HG02763 (cell line): Measurements from ENCODE around the gene EPHB1.

Experiments
- ATAC-seq: cut with Tn5 transposase; IDR thresholded peaks from one replicate; pipeline ENCODE4 v1.9.1; 2021; ENCODE audit warnings: mild to moderate bottlenecking, moderate library complexity; ENCODE audit not compliant: unreplicated experiment

The EPHB1 gene

GRCh38 chr3:134794950-134795745, at the start of gene EPHB1:
TSS of gene EPHB1 (plus strand) at chr3:134795260.
- ATAC-seq: peak; percentile 78

GRCh38 chr3:134748698-134749097, 46.4 kb upstream of the EPHB1 start:
- no peak for ATAC-seq

- no peak for ATAC-seq
These were observed 45.9 kb upstream of the EPHB1 start for GRCh38 chr3:134749174-134749573.

GRCh38 chr3:134749802-134750553, 45.1 kb upstream of the EPHB1 start:
- no peak for ATAC-seq

- no peak for ATAC-seq
These were observed 43.2 kb upstream of the EPHB1 start for GRCh38 chr3:134751831-134752230.

GRCh38 chr3:134752761-134753461, 42.1 kb upstream of the EPHB1 start:
- no peak for ATAC-seq

GRCh38 chr3:134753999-134754742, 40.9 kb upstream of the EPHB1 start:
- no peak for ATAC-seq

- ATAC-seq: no peak
These were observed 40.1 kb upstream of the EPHB1 start for GRCh38 chr3:134754768-134755559.

GRCh38 chr3:134755821-134756220, 39.2 kb upstream of the EPHB1 start:
- ATAC-seq: no peak

- ATAC-seq: no peak
These were observed 37.5 kb upstream of the EPHB1 start for GRCh38 chr3:134757549-134758069.

GRCh38 chr3:134761213-134761612, 33.8 kb upstream of the EPHB1 start:
- no peak for ATAC-seq

- no peak for ATAC-seq
These were observed 33.0 kb upstream of the EPHB1 start for GRCh38 chr3:134762016-134762415.

GRCh38 chr3:134765468-134765867, 29.6 kb upstream of the EPHB1 start:
- ATAC-seq: no peak

- no peak for ATAC-seq
These were observed 28.8 kb upstream of the EPHB1 start for GRCh38 chr3:134766290-134766689.

- no peak for ATAC-seq
These were observed 26.9 kb upstream of the EPHB1 start for GRCh38 chr3:134768116-134768515.

GRCh38 chr3:134768837-134769236, 26.2 kb upstream of the EPHB1 start:
- ATAC-seq: no peak

- no peak for ATAC-seq
These were observed 25.7 kb upstream of the EPHB1 start for GRCh38 chr3:134769287-134769868.

GRCh38 chr3:134772011-134772410, 23.0 kb upstream of the EPHB1 start:
- ATAC-seq: no peak

- ATAC-seq: no peak
These were observed 22.5 kb upstream of the EPHB1 start for GRCh38 chr3:134772591-134772990.
